Ovary (tissue), 9 donors: ENCODE results near the gene NPDC1. TPM values are rescaled to one million over a fixed set of nuclear protein-coding genes. Genes with fewer than 3 reads are reported as not detected.

Experiments
- DNase-seq, 5 donors: peaks; one replicate each; pipeline ENCODE4 v3.0.0-alpha.2; 2019 to 2020
- H3K27ac ChIP-seq, 2 donors: fragments of 200-600 bp; one replicate each; pipeline versions ENCODE4 v1.5.1 to v1.8.0; 2019 to 2022
- H3K27me3 ChIP-seq: fragments of 200-600 bp; one replicate; pipeline ENCODE4 v1.8.0; 2022
- H3K36me3 ChIP-seq: fragments of 200-600 bp; sonication (generic); one replicate; pipeline ENCODE4 v1.5.1; 2019
- H3K4me1 ChIP-seq: one replicate; pipeline ENCODE4 v1.8.1; 2013; ENCODE audit warnings: mild to moderate bottlenecking, moderate library complexity; ENCODE audit not compliant: insufficient read depth
- H3K4me3 ChIP-seq: fragments of 200-600 bp; sonication (generic); one replicate; pipeline ENCODE4 v1.5.1; 2017
- H3K9me3 ChIP-seq, 2 donors: fragments of 200-600 bp in 1 of 2; sonication (generic) in 1 of 2; one replicate each; pipeline versions ENCODE4 v1.5.1 to v1.8.1; 2013 to 2019; ENCODE audit warnings: mild to moderate bottlenecking in 1 of 2, moderate library complexity in 1 of 2
- CTCF ChIP-seq, 3 donors: fragments of 450-650 bp in 2 of 3; fragments of 200-600 bp in 1 of 3; IDR thresholded peaks; one replicate each; pipeline versions ENCODE4 v1.5.1 to v1.8.0; 2016 to 2022; ENCODE audit warnings: antibody characterized with exemption in 3 of 3, mild to moderate bottlenecking in 1 of 3
- EP300 ChIP-seq: sonication (generic); formaldehyde crosslinking; IDR thresholded peaks from one replicate; pipeline ENCODE4 v1.6.1; 2017; ENCODE audit warnings: antibody characterized with exemption
- POLR2A ChIP-seq: fragments of 450-650 bp; IDR thresholded peaks from one replicate; pipeline ENCODE4 v1.6.1; 2017; ENCODE audit warnings: antibody characterized with exemption, mild to moderate bottlenecking, moderate library complexity
- WGBS, 3 donors: extraction: QIAGEN DNeasy Blood & Tissue Kit in 1 of 3; methylation state at CpG; one replicate each; pipeline versions ENCODE4 v1.1.5 to v1.1.7; 2013 to 2017; 5-methylcytosine and 5-hydroxymethylcytosine counted together
- intact Hi-C, 4 donors: fragments of 100-400 bp; cut with DNase I; formaldehyde crosslinking; loops; one replicate each; pipeline versions ENCODE4 v1.11.0 to v1.15.1; 2022 to 2023
- polyA plus RNA-seq, 2 donors: library from polyadenylated mRNA; stranded (reverse); fragments of 200-250 nt in 1 of 2; fragments of 350-450 nt in 1 of 2; fragmentation: Illumina TruSeq in 1 of 2; extraction: RNeasy Lipid Tissue Mini Kit (QIAGEN cat#74804) in 1 of 2; gene quantifications; one replicate each; pipeline ENCODE4 v1.2.3, GENCODE V29; 2013 to 2014
- total RNA-seq, 7 donors: library from RNA; depleted of rRNA in 2 of 7; stranded (reverse); fragments of >200 nt in 2 of 7; fragmentation: NEBNext Ultra II Directional in 3 of 7; extraction: Animal tissue kit (Norgen Biotek cat#: 25700) in 3 of 7; gene quantifications; one replicate each; pipeline versions ENCODE4 v1.1.0 to v1.2.4, GENCODE V29; 2016 to 2023
- donor health status: DM: no; HTN: no; CAD: no; lungs with moderate emphysema.
- donor health status: DM: no; HTN: no; CAD: no.
- donor health status: Bipolar disorder and iron deficiency.
- donor health status: DM: yes; HTN: yes; CAD: no.
- donor health status: DM: no; HTN: no; CAD: no.
- donor health status: DM: yes; HTN: yes; CAD: no.

NPDC1 gene
- total and polyA plus RNA-seq, 9 donors: 2.1 to 112 (median 49.9) TPM

GRCh38 chr9:137040568-137040967 is 5.4 kb downstream of the NPDC1 start:
- Histone ChIP-seq H3K27me3 (no peaks in the 10 kb centered on the region), H3K9me3 (no peaks in the 10 kb centered on the region), H3K4me1 (peaks cover 5% of the 10 kb centered on the region), H3K27ac (no peak overlapping the region), H3K4me3 (no peak overlapping the region), H3K36me3 (no peaks in the 10 kb centered on the region)
- TF ChIP-seq EP300 (no peak), POLR2A (no peak), CTCF (IDR thresholded peaks at IDR 0.05) (no peak)
- DNase-seq: no peak
- 84 to 88% (median 85%) methylated on average over 23 of the region's 23 CpGs for WGBS, 3 donors
- intact Hi-C loops: no loop called here

GRCh38 chr9:137039611-137040366 is 6.2 kb downstream of the NPDC1 start:
- no peaks in the 10 kb centered on the region for H3K9me3 ChIP-seq
- H3K27ac ChIP-seq: no peak overlapping the region
- intact Hi-C loops: loop anchor here in 1 of 4 donors (5.0 kb wide), 1 partner anchor 252 kb away; no protein-coding TSS in a partner anchor
- no peaks in the 10 kb centered on the region for H3K27me3 ChIP-seq
- no peak for DNase-seq
- no peak overlapping the region for H3K4me3 ChIP-seq
- no peak for TF ChIP-seq EP300
- TF ChIP-seq CTCF (IDR thresholded peaks at IDR 0.05): no peak
- TF ChIP-seq POLR2A: no peak
- WGBS, 3 donors: 87 to 88% (median 87%) methylated on average over 32 of the region's 32 CpGs
- H3K4me1 ChIP-seq: peaks cover 1% of the 10 kb centered on the region
- no peaks in the 10 kb centered on the region for H3K36me3 ChIP-seq

GRCh38 chr9:137038916-137039315 is 7.1 kb downstream of the NPDC1 start:
- Histone ChIP-seq H3K9me3 (no peaks in the 10 kb centered on the region), H3K4me1 (peaks cover 1% of the 10 kb centered on the region), H3K4me3 (no peak overlapping the region), H3K36me3 (no peaks in the 10 kb centered on the region), H3K27ac (no peak overlapping the region), H3K27me3 (no peaks in the 10 kb centered on the region)
- TF ChIP-seq CTCF (IDR thresholded peaks at IDR 0.05): no peak
- TF ChIP-seq EP300: no peak
- TF ChIP-seq POLR2A: no peak
- 80 to 90% (median 83%) methylated on average over 9 of the region's 9 CpGs for WGBS, 3 donors
- no peak for DNase-seq
- intact Hi-C loops: loop anchor here in 1 of 4 donors (5.0 kb wide), 1 partner anchor 252 kb away; no protein-coding TSS in a partner anchor

- H3K36me3 ChIP-seq: no peaks in the 10 kb centered on the region
- intact Hi-C loops: loop anchor here in 2 of 4 donors (2.0 to 5.0 kb wide), 2 partner anchors 250 to 251 kb away; no protein-coding TSS in a partner anchor
- no peak overlapping the region for H3K4me3 ChIP-seq
- H3K4me1 ChIP-seq: peaks cover 1% of the 10 kb centered on the region
- H3K27me3 ChIP-seq: no peaks in the 10 kb centered on the region
- DNase-seq: no peak
- no peak for TF ChIP-seq CTCF (IDR thresholded peaks at IDR 0.05)
- no peak for TF ChIP-seq POLR2A
- no peak for TF ChIP-seq EP300
- no peak overlapping the region for H3K27ac ChIP-seq
- H3K9me3 ChIP-seq: no peaks in the 10 kb centered on the region
- WGBS, 3 donors: 81 to 84% (median 81%) methylated on average over 10 of the region's 10 CpGs
Observed at GRCh38 chr9:137037483-137037882, 8.5 kb downstream of the NPDC1 start.
